GM21786 (cell line): ENCODE measurements around the gene NT5DC2.

Experiments used
- ATAC-seq: cut with Tn5 transposase; IDR thresholded peaks from one replicate; pipeline ENCODE4 v1.9.1; 2021; ENCODE audit not compliant: unreplicated experiment

The NT5DC2 gene

DNA sequence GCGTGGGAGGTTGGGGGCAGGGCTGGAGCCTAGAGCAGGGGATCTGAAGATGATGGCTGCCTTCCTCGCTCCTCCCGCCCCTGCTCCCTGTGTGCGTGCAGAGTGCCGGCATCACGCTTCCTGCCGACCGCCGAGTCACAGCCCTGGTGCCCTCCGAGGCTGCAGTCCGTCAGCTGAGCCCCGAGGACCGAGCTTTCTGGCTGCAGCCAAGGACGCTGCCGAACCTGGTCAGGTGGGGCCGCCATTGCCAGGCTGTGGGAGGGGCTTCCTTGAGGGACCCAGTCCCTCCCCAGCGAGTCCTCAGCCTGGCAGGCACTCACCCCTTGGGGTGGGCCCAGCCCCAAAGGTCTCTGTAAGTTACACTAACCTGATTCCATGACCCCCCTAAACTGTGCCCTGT is 20.9 kb downstream of the NT5DC2 start:
- ATAC-seq = no peak

DNA sequence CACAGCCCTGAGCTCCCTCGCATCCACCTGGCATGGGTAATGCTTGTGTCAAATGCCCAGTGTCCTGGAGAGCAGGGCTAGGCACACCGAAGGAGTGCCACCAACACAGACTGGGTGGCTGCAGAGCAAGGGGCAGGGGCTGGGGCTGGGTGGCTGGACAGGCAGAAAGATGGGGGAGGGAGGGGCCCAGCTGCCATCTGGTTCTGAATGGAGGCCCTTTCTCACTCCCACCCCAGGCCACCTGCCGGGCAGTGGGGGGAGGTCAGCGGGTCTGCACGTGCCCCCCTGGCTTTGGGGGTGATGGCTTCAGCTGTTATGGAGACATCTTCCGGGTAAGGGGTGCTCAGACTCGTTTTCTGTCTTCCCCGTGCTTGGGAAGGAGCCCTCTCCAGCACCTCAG is 21.6 kb downstream of the NT5DC2 start:
- no peak for ATAC-seq

DNA sequence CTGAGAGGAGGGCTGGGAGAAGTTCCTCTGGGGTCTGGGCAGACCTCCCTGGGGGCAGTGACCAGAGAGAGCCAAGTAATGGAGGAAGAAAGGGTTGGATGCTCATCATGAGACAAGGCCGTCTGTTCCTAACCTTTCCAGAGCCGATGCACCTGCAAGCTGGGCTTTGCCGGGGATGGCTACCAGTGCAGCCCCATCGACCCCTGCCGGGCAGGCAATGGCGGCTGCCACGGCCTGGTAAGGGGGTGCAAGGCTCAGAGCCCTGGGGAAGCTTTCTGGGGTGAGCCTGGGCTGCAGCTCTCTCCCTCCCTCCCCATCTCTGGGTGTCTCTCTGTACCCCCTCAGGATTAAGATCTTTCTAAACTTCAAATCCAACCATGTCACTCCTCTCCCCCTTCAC is 22.1 kb downstream of the NT5DC2 start:
- ATAC-seq = no peak

DNA sequence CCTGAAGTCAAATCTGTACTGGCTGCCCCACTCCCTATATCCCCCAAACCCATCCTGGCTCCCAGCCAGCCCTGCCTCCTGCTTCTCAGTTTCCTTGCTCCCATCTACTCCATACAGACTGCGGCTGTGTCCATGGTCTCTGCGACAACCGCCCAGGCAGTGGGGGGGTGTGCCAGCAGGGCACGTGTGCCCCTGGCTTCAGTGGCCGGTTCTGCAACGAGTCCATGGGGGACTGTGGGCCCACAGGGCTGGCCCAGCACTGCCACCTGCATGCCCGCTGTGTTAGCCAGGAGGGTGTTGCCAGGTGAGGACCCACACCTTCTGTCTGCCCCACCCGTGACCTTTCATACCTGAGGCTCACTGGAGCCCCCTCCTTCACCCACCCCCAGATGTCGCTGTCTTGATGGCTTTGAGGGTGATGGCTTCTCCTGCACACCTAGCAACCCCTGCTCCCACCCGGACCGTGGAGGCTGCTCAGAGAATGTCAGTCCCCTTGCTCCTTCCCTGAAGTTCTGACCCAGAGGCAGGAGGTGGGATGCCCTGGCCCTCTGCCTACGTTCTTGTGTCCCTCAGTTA is 23.8 kb downstream of the NT5DC2 start:
- ATAC-seq = no peak

DNA sequence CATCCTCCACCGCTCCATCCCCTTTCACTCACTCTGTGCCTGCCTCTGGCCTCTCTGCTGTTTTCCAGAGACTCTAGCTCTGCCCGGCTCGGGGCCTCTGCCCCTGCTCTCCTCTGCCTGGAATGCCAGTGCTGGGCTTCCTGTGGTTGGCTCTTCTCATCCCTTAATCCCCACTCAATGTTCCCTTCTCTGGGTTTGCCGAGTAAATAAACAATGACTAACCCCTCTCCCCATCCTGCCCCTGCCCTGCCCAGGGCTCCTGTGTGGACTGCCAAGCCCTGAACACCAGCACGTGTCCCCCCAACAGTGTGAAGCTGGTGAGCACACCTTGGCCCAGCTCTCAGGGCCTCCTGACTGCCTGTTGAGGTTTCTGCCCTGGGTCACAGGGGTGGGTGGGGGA is 26.3 kb downstream of the NT5DC2 start:
- no peak for ATAC-seq

DNA sequence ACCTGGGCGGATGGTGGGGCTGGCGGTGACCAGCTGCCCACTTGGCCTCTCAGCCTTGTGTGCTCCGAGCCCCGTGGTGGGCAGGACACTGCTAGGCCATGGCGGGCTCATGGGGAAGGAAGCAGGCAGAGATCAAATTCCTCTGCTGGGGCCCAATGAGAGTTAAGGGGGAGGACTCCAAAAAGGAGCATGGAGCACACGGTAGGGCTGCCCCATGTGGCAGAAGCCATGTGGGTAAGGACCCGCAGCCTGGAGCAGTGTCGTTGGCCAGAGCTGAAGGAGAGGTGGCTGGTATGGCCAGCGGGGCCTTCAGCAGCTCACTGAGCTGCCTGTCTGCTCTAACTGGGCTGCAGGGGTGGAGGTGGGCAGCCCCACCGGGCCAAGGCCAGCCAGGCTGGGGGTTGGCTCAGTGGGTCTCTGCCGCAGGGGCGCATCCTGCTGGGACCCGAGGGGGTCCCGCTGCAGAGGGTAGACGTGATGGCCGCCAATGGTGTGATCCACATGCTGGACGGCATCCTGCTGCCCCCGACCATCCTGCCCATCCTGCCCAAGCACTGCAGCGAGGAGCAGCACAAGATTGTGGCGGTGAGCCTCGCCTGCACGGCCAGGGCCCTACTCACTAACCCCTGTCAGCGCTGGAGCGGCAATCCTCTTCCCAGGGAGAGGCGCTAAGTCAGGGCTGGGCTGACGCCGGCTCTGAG is 27.2 kb downstream of the NT5DC2 start:
- ATAC-seq = no peak

DNA sequence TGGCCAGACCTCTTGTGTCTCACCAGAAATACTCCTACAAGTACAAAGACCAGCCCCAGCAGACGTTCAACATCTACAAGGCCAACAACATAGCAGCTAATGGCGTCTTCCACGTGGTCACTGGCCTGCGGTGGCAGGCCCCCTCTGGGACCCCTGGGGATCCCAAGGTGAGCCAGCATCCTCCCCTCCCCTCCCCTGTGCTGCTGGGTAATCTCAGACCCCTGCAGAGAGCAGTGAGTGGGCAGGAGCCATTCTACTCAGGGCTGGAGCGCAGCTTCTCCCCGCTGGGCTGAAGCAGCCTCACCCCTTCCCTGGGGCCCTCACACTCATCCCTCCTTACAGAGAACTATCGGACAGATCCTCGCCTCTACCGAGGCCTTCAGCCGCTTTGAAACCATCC is 28.7 kb downstream of the NT5DC2 start:
- no peak for ATAC-seq

DNA sequence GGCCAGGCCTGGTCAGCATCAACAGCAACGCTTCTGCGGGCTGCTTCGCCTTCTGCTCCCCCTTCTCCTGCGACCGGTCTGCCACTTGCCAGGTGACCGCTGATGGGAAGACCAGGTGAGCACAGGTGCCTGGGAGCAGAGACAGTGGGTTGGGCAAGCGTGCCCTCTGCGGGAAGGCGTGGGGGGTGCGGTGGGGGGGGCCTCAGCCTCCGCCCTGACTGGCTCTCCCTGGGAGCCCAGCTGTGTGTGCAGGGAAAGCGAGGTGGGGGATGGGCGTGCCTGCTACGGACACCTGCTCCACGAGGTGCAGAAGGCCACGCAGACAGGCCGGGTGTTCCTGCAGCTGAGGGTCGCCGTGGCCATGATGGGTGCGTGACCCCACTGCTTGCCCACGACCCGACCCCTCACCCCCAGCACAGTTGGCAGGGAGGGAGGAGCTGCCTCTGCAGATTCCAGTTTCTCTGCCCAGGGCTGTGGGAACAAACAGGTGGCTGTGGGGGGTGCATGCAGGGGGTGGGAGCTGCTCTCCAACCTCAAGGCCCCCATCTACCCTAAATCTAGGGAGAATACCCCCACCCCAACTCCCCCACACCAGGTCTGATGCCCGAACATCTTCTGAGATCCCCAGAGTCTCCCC is 29.8 kb downstream of the NT5DC2 start:
- no peak for ATAC-seq

DNA sequence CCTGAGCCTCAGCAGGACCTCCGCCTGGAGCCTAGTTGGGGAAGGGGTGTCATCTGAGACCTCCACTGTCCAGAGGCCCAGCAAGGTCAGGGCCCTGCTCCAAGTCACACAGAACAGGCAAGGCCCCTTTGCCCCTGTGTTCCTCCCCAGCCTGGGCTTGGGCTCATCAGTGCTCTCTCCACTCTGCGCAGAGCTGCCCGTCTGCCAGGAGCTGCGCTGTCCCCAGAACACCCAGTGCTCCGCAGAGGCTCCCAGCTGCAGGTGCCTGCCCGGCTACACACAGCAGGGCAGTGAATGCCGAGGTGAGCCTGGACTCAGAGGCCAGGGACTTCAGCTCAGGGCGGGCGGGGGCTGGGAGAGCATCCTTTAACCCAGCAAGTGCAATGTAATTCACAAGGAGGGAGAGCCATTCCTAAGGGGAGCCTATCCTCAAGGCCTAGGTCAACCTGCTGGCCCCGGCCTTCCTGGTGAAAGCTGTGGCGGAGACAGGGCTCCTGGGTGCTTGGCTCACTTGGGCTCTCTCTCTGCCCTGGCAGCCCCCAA is 30.8 kb downstream of the NT5DC2 start:
- no peak for ATAC-seq

DNA sequence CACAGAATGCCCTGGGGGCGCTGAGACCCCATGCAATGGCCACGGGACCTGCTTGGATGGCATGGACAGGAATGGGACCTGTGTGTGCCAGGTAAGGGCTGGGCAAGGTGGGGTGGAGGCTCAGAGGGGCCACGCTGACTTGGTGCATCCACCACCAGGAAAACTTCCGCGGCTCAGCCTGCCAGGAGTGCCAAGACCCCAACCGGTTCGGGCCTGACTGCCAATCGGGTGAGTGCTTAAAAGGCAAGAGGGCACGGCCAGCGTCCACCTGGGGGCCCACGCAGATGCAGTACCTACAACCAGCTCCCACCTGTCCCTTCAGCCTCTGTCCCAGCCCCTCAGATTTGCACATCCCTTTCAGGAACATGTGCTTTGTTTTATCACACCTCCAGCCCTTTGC is 31.7 kb downstream of the NT5DC2 start:
- ATAC-seq = no peak

DNA sequence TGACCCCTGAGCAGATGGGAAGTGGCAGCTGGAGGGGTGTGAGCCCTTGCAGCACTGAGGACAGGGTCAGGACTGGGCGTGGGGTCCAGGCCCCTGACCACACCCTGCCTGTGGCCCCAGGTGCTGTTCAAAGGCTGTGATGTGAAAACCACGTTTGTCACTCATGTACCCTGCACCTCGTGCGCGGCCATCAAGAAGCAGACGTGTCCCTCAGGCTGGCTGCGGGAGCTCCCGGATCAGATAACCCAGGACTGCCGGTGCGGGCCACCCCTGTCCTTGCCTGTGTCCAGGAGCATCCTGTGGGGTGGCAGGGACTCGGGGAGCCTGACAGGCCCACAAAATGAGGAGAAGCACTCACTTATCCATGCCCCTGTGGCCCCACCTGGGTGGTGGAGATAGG is 32.6 kb downstream of the NT5DC2 start:
- no peak for ATAC-seq

DNA sequence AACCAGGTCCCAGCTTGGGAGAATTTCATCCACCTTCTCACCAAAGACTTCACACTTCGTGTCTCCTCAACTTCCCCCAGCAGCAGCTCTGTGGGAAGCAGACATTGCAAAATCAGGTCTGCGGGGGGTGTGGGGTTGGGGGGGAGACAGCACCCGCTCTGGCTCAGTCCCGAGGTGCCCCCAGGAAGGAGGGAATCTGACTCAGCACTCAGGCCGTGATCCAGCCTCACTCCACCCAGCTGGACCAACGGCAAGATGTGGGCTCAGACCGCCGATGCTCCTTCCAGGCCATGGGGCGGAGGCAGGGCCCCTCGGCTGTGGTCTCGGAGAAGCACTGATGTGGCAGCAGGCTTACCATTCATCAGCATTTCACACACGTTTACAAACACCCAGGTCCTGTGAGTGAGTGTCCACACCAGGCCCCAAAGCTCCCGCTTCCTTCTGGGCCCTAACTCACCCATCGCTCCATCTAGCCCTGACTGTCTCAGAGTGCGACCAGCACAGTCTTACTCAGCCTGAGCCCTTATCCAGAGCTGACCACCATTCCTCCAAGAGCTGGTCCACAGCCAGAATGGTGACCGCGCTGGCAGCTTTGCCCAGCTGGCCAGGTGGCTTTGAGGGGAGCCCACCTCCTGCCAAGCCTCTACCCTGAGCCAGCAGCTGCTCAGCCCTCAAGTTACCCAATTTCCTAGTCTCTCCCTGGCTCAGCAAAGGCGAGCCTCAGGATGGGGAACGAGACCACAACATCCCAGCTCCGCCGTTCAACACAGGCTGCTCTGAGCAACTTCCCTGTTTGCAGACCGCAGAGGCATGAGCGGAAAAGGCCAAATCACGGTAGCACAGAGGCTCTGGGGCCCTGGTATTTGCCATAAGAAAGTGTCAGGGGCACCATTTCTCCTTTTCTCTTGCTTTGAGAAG is 35.3 kb downstream of the NT5DC2 start:
- ATAC-seq = no peak

DNA sequence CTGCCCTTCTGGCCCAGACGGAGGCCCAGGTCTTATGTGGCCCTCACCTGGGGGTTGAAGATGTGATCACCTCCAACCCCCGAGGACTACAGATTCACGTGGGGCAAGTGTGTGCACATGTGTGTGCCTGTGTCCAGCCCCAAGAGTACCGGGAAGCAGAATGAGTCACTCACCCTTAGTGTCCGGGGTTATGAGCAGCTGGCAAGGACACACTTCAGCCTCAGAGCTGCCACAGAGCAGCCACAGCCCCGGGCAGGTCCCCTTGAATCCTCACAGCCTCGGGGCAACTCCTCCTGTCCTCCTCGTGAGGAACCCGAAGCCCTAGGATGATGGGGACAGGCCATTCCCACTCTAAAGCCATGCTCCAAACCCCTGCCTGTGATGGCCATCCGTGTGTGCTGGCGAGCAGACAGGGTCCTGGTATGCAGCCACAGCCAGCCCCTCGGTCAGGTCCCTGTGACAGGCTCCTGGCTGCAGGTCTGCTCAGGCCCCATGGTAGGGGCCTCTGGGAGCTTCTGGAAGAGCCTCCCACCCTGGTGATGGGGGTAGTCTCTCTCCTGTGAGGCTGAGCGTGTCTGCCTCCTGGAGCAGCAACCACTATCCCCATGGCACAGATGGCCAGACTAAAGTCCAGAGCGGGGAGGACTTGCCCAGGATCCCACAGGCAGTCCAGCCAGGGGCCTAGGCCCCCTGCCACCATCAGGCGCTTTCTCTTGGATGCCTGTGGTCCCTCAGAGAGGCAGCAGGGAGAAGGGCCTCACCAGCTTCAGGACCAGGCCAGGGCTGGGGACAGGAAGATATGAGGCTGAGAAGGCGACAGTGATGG is 37.7 kb downstream of the NT5DC2 start:
- no peak for ATAC-seq

DNA sequence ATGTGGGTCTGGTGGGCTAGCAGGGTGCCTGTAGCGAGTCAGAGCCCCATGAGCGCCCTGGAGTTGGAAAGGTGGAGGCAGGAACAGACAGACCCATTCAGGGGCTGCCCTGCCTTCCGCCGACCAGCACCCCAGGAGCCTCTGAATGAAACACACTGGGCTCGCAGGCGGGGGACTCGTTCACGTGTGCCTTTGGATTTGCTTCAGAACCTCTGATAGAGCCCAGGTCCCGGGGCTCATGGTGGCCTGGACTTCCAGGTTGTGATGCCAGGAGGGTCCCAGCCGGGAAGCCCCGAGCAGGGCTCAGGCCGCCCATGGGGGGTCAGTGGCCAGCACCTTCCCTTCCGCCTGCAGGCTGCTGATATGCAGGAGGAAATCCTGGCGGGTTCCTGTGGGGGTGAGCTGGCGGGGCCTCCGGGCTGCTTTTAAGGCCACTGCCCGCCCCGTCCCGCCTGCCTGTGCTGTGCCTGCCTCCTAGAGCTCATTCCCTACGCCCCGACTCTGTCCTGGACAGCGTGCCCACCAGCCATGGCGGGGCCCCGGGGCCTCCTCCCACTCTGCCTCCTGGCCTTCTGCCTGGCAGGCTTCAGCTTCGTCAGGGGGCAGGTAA is 38.7 kb downstream of the NT5DC2 start, which contains the start of gene STAB1:
STAB1 (plus strand) TSS at position 453 of the 610 bp plus-strand sequence; CDS start at position 529, 76 bp downstream.
- ATAC-seq = no peak

DNA sequence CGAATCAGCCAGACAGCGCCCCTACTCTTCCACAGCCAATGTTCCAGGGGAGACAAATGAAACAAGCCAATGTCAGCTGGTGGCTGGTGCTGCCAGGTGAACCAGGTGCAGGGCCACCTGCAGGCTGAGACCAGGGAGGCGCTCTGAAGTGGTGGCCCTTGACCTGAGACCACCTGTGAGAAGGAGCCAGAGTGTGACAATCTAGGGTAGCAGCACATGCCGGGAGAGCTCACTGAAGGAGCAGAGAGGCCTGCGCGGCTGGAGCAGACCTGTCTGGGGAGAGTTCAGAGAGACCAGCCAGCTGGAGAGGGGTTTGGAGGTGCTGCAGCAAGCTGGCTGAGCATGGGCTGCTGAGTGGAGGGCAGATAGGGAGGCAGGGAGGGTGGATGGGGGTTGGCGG is 39.2 kb downstream of the NT5DC2 start:
- ATAC-seq = no peak

DNA sequence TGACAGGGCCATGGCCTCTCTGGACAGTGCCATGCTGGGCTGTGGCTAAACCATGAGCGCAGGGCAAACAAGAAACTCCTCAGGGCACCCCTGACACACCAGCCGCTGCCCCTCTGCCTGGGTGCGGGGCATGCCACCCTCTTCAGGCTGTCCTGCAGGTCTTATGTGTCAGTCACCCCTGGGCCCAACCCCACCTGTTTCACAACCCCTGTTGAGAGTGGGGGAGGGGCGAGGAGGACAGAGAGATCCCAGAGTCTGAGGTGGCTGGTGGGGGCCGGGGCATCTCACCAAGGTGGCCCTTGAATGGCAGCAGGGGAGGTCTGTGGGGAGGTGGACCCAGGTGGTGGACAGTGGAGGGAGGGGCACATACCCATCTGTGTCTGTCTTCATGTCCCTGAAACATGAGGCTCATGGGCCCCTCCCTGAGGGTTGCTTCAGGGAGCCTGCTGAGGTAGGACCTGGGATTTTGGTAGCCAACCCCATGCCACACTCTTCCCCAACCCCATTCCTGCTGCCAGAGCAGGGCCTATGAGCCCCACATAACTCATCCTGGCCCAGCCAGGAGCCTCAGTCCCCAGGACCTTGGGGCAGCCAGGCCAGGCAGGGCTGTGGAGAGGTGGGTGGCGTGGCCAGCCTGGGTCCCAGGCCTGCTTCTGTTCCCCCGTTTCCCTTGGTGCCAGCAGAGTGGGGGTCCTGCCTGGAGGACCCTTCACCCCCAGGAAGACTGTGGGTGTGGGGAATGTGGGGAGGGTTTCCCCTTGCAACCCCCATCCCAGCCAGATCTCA is 40.2 kb downstream of the NT5DC2 start:
- no peak for ATAC-seq

DNA sequence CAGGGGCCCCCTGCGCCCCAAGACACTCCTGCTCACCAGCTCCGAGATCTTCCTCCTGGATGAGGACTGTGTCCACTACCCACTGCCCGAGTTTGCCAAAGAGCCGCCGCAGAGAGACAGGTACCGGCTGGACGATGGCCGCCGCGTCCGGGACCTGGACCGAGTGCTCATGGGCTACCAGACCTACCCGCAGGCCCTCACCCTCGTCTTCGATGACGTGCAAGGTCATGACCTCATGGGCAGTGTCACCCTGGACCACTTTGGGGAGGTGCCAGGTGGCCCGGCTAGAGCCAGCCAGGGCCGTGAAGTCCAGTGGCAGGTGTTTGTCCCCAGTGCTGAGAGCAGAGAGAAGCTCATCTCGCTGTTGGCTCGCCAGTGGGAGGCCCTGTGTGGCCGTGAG is 41.6 kb downstream of the NT5DC2 start:
- ATAC-seq = no peak

DNA sequence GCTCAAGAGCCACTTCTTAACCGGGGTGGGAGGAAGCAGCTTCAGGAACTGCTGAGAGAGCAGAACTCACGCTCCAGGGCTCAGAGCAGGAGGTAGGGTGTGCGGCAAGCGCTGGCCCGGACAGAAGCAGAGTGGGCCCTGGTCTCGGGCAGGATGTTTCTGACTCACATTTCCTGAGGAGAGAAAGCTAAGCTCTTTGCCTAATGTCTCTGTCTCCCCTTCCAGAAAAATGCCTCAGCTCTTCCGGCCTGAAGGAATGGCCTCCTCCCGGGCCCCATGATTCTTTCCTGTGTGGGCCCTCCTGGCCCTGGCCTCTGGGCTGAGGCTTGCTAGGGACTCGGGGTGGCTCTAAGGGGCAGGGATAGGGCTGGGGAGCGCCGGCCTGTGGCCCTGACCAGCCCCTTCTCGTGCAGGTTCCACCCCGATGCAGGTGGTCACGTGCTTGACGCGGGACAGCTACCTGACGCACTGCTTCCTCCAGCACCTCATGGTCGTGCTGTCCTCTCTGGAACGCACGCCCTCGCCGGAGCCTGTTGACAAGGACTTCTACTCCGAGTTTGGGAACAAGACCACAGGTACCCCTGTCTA is 42.6 kb downstream of the NT5DC2 start:
- ATAC-seq = no peak
